ENCODE results near the gene KIF2A.

Gene KIF2A

DNA sequence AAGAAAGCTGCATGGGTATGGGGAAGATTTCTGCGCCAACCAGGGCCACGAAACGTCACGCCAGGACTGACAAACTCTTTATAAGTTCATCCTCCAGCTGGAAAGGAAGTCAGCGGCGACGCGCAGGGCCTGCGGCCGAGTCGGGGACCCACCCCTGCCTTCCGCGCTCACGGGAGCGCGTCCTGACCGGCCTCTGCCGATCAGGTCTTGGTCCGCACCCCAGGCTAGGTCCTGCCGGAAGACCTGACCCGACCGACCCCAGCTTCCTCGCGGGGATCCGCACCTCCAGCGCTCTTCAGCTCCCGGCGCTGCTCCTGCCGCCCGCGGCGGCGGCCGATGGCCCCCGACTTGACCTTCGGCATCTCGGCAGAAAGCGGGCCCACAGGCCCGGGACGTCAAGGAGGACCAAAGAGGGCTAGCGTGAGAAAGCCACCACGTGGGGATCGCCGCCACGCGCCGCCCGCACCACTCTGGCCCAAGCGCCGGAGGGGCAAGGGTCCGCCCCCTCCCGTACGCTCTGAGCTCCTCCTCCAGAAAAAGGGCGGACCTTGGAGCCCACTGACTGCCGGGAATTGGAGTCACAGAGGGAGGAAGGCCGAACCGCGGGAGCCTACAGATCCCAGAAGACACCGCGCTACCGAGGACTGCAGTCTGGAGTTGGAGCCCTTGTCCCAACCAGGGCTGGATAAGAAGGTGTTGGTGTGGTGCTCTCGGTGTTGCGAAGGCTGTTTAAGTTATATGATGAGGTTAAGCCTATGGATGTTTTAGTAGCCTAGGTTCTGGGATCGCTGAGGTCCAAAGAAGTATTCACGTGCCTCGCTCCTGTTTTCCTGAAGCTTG, 97.6 kb downstream of the KIF2A start, which contains the start of gene DIMT1 (continued):
- no peak for TF ChIP-seq BCL6B (tag by site-specific recombination; IDR thresholded peaks at IDR 0.05)
- no peak for TF ChIP-seq ZNF585B (tag by site-specific recombination; IDR thresholded peaks at IDR 0.05)
- TF ChIP-seq GFI1B (tag by site-specific recombination; IDR thresholded peaks at IDR 0.05): no peak
- TF ChIP-seq ZSCAN23 (tag by site-specific recombination; IDR thresholded peaks at IDR 0.05): no peak
- no peak for TF ChIP-seq ZNF416 (tag by site-specific recombination; IDR thresholded peaks at IDR 0.05)
- TF ChIP-seq ZNF311 (tag by site-specific recombination; IDR thresholded peaks at IDR 0.05; ENCODE audit: borderline replicate concordance): no peak
- TF ChIP-seq, protein P1, sequence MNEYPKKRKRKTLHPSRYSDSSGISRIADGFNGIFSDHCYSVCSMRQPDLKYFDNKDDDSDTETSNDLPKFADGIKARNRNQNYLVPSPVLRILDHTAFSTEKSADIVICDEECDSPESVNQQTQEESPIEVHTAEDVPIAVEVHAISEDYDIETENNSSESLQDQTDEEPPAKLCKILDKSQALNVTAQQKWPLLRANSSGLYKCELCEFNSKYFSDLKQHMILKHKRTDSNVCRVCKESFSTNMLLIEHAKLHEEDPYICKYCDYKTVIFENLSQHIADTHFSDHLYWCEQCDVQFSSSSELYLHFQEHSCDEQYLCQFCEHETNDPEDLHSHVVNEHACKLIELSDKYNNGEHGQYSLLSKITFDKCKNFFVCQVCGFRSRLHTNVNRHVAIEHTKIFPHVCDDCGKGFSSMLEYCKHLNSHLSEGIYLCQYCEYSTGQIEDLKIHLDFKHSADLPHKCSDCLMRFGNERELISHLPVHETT (tag by site-specific recombination; IDR thresholded peaks at IDR 0.05): no peak; the same call in 1 of the 2 replicates
- no peak for TF ChIP-seq ZNF174 (tag by site-specific recombination; IDR thresholded peaks at IDR 0.05)
- no peak; the same call in 1 of the 2 replicates for TF ChIP-seq TRIM28 (IDR thresholded peaks at IDR 0.05; ENCODE audit: borderline replicate concordance, low read length)
- peak; percentile 98 for TF ChIP-seq ZNF692 (tag by site-specific recombination; IDR thresholded peaks at IDR 0.05)
- TF ChIP-seq HOXD13 (CRISPR knock-in tag; IDR thresholded peaks at IDR 0.05; ENCODE audit: borderline replicate concordance): no peak
- TF ChIP-seq, protein P2, sequence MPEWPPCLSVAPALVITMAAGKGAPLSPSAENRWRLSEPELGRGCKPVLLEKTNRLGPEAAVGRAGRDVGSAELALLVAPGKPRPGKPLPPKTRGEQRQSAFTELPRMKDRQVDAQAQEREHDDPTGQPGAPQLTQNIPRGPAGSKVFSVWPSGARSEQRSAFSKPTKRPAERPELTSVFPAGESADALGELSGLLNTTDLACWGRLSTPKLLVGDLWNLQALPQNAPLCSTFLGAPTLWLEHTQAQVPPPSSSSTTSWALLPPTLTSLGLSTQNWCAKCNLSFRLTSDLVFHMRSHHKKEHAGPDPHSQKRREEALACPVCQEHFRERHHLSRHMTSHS (tag by site-specific recombination; IDR thresholded peaks at IDR 0.05): no peak
- no peak for TF ChIP-seq ZNF404 (tag by site-specific recombination; IDR thresholded peaks at IDR 0.05)
- TF ChIP-seq ZNF670 (tag by site-specific recombination; IDR thresholded peaks at IDR 0.05; ENCODE audit: low read depth): no peak
- no peak for TF ChIP-seq ZNF169 (tag by site-specific recombination; IDR thresholded peaks at IDR 0.05)
- TF ChIP-seq ZNF280D (tag by site-specific recombination; IDR thresholded peaks at IDR 0.05): no peak
- TF ChIP-seq, protein P3, sequence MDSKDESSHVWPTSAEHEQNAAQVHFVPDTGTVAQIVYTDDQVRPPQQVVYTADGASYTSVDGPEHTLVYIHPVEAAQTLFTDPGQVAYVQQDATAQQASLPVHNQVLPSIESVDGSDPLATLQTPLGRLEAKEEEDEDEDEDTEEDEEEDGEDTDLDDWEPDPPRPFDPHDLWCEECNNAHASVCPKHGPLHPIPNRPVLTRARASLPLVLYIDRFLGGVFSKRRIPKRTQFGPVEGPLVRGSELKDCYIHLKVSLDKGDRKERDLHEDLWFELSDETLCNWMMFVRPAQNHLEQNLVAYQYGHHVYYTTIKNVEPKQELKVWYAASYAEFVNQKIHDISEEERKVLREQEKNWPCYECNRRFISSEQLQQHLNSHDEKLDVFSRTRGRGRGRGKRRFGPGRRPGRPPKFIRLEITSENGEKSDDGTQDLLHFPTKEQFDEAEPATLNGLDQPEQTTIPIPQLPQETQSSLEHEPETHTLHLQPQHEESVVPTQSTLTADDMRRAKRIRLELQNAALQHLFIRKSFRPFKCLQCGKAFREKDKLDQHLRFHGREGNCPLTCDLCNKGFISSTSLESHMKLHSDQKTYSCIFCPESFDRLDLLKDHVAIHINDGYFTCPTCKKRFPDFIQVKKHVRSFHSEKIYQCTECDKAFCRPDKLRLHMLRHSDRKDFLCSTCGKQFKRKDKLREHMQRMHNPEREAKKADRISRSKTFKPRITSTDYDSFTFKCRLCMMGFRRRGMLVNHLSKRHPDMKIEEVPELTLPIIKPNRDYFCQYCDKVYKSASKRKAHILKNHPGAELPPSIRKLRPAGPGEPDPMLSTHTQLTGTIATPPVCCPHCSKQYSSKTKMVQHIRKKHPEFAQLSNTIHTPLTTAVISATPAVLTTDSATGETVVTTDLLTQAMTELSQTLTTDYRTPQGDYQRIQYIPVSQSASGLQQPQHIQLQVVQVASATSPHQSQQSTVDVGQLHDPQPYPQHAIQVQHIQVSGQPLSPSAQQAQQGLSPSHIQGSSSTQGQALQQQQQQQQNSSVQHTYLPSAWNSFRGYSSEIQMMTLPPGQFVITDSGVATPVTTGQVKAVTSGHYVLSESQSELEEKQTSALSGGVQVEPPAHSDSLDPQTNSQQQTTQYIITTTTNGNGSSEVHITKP (tag by site-specific recombination; IDR thresholded peaks at IDR 0.05): peak; percentile 81
- TF ChIP-seq PRDM2 (tag by site-specific recombination; IDR thresholded peaks at IDR 0.05; ENCODE audit: borderline replicate concordance): no peak
- TF ChIP-seq HOXC10 (CRISPR knock-in tag; IDR thresholded peaks at IDR 0.05): no peak
